ENCODE measurements around the gene WNK2. TPM values are rescaled to one million over a fixed set of nuclear protein-coding genes. Genes with fewer than 3 reads are reported as not detected.

WNK2 gene
- total and polyA plus RNA-seq, 2 donors (not counting 3 experiments of a cell fraction or from before 2014, with no cell fraction given) = not detected

- Histone ChIP-seq H3K4me1 (ENCODE audit: control insufficient read depth, extremely low read depth, insufficient read depth, low read length) (no peaks in the 10 kb centered on the region), H3K9me3 (replicated peaks; ENCODE audit: control insufficient read depth, insufficient read depth, low read length) (no peaks in the 10 kb centered on the region), H3K4me3 (replicated peaks in 1 of 3; ENCODE audit: insufficient read depth in 1 of 3, low read depth in 1 of 3, low read length in 3 of 3) (no peak overlapping the region), H3K27me3 (ENCODE audit: control insufficient read depth in 2 of 2, insufficient read depth in 2 of 2, low read length in 2 of 2) (no peaks in the 10 kb centered on the region), H3K9me1 (replicated peaks; ENCODE audit: control insufficient read depth, extremely low read depth, insufficient read depth, low read length) (no peaks in the 10 kb centered on the region), H3K4me2 (ENCODE audit: insufficient read depth, low read length) (no peak overlapping the region), H3K9ac (replicated peaks; ENCODE audit: extremely low read depth, insufficient read depth, low read length) (no peak overlapping the region), H2AFZ (ENCODE audit: low read depth, low read length) (no peak overlapping the region), H3K27ac (ENCODE audit: insufficient read depth, low read depth, low read length) (no peak overlapping the region), H3K36me3 (ENCODE audit: control insufficient read depth in 2 of 2, extremely low read depth in 1 of 2, insufficient read depth in 2 of 2, low read length in 2 of 2) (no peaks in the 10 kb centered on the region), H3K79me2 (ENCODE audit: control insufficient read depth, insufficient read depth, low read length) (no peaks in the 10 kb centered on the region), H4K20me1 (replicated peaks; ENCODE audit: control insufficient read depth, extremely low read depth, insufficient read depth, low read length) (no peaks in the 10 kb centered on the region)
- TF ChIP-seq POLR2AphosphoS5 (IDR thresholded peaks at IDR 0.05; ENCODE audit: insufficient read depth, low read depth, low read length) (no peak), FOS (IDR thresholded peaks at IDR 0.05; ENCODE audit: borderline replicate concordance, insufficient read depth, low read length) (no peak), GATA2 (IDR thresholded peaks at IDR 0.05; ENCODE audit: insufficient read depth, insufficient read length, low read depth, low read length) (no peak), MAX (IDR thresholded peaks at IDR 0.05; ENCODE audit: insufficient read depth, insufficient read length) (no peak), POLR2A (IDR thresholded peaks at IDR 0.05; ENCODE audit: low read depth, low read length) (no peak), EZH2 (IDR thresholded peaks at IDR 0.05; ENCODE audit: borderline replicate concordance, low read depth, low read length, severe bottlenecking) (no peak), JUN (IDR thresholded peaks at IDR 0.05; ENCODE audit: borderline replicate concordance, insufficient read depth, insufficient read length, low read depth) (no peak), MYC (IDR thresholded peaks at IDR 0.05; ENCODE audit: low read depth, low read length) (no peak)
- TF ChIP-seq, protein P1, sequence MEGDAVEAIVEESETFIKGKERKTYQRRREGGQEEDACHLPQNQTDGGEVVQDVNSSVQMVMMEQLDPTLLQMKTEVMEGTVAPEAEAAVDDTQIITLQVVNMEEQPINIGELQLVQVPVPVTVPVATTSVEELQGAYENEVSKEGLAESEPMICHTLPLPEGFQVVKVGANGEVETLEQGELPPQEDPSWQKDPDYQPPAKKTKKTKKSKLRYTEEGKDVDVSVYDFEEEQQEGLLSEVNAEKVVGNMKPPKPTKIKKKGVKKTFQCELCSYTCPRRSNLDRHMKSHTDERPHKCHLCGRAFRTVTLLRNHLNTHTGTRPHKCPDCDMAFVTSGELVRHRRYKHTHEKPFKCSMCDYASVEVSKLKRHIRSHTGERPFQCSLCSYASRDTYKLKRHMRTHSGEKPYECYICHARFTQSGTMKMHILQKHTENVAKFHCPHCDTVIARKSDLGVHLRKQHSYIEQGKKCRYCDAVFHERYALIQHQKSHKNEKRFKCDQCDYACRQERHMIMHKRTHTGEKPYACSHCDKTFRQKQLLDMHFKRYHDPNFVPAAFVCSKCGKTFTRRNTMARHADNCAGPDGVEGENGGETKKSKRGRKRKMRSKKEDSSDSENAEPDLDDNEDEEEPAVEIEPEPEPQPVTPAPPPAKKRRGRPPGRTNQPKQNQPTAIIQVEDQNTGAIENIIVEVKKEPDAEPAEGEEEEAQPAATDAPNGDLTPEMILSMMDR (IDR thresholded peaks at IDR 0.05; ENCODE audit: extremely low read depth in 1 of 2, insufficient read depth in 1 of 2, low read depth in 1 of 2, low read length in 2 of 2) = no peak
- intact Hi-C loops (cut with micrococcal nuclease) = no loop called here
- CTCF ChIA-PET = interaction anchor here (0.8 kb wide), 1 partner anchor 20 kb away, joined by 3 read pairs; no protein-coding TSS in a partner anchor
- FAIRE-seq (no peak), DNase-seq (ENCODE audit: low read depth, low spot score) (no peak)
- POLR2A ChIA-PET = no interaction called here
- no TSS peak for BruUV-seq (replicated peaks)
- dilution Hi-C loops (cut with MboI; ENCODE audit: extremely low pct_ligation_motif_present, low sequenced_read_pairs) = no loop called here
These were observed 63.3 kb downstream of the WNK2 start for GRCh38 chr9:93247099-93247865.

Data from endothelial cell of umbilical vein (primary cell).